Stimulated activated CD8-positive, alpha-beta memory T cell treated with anti-CD3 and anti-CD28 coated beads, Interleukin-4, amount 100 ng/mL, for 48 hours (primary cell): ENCODE measurements around the gene IL17RE.
A peak's percentile ranks its signal among the peaks of the same experiment; 100 is the strongest.
"Not testable (repeated sequence)": the region's sequence is repeated elsewhere in the genome, so short reads cannot be mapped to it uniquely, and the experiment has no call there.

Experiments used
- DNase-seq: peaks from one replicate; pipeline ENCODE4 v3.0.0-alpha.2; 2020

The IL17RE gene

DNA sequence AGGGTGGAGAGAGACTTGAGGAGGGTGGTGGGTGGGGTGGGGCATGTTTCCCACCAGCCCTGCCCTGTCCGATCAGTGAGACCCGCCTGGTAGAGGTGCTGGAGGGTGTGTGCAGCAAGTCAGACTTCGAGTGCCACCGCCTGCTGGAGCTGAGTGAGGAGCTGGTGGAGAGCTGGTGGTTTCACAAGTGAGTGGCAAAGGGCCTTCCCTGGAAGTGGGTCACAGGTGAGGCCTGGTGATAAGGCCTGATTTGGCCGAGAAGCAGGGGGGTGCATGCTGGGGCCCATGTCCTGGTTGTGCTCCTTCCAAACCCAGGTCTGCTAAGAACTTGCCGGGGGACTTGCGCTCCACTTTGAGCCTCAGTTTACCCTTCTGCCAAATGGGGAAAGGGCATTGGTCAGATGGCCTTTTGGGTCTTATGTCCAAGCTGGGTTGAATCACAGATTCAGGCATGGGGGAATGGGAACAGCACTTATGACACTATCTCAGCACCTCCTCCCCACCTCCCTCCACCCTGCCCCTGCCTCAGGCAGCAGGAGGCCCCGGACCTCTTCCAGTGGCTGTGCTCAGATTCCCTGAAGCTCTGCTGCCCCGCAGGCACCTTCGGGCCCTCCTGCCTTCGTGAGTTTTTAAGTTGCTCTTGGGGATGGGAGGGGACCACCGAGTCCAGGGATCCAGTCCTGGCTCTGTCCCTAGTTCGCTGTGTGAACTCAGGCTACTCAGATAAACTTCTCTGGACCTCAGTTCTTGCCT lies 35.0 kb downstream of the IL17RE start:
- no peak for DNase-seq

- no peak for DNase-seq
Observed at GRCh38 chr3:9938966-9939365, 36.3 kb downstream of the IL17RE start.

DNA sequence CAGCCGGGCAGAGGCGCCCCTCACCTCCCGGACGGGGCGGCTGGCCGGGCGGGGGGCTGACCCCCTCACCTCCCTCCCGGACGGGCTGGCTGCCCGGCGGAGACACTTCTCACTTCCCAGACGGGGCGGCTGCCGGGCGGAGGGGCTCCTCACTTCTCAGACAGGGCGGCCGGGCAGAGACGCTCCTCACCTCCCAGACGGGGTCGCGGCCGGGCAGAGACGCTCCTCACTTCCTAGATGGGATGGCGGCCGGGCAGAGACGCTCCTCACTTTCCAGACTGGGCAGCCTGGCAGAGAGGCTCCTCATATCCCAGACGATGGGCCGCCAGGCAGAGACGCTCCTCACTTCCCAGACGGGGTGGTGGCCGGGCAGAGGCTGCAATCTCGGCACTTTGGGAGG lies 37.3 kb downstream of the IL17RE start:
- DNase-seq, result not testable (repeated sequence)

DNA sequence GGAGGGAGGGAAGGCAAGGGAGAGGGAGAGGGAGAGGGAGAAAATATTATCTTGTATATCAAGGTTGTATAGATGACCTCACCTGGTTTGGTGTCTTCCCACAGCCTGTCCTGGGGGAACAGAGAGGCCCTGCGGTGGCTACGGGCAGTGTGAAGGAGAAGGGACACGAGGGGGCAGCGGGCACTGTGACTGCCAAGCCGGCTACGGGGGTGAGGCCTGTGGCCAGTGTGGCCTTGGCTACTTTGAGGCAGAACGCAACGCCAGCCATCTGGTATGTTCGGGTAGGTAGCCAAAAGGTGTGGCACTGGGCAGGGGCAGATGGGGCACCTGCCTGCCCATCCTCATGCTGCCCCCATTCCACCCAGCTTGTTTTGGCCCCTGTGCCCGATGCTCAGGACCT lies 38.1 kb downstream of the IL17RE start:
- DNase-seq, result no peak

DNA sequence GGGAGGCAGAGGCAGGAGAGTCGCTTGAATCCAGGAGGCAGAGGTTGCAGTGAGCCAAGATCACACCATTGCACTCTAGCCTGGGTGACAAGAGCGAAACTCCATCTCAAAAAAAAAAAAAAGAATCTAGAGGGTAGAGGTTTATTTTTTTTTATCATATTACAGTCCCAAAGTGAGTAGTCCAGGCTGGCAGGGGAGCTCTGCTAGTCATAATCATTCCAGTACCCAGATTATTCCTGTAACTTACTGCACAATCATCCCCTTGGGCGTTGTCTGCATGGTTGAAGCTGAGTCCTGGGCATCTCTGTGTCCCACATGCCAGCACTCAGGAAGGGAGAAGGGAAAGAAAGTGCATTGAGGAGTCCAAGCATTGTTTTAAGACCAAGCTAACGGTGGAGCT lies 39.5 kb downstream of the IL17RE start:
- no peak for DNase-seq

- DNase-seq, result no peak
Observed at GRCh38 chr3:9942934-9943690, 40.5 kb downstream of the IL17RE start.

DNA sequence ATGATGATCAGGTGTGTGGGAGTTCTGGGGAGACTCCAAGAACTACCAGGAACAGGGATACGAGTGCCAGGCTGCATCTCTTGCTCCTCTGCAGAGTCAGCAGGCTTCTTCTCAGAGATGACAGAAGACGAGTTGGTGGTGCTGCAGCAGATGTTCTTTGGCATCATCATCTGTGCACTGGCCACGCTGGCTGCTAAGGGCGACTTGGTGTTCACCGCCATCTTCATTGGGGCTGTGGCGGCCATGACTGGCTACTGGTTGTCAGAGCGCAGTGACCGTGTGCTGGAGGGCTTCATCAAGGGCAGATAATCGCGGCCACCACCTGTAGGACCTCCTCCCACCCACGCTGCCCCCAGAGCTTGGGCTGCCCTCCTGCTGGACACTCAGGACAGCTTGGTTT lies 41.6 kb downstream of the IL17RE start:
- DNase-seq, result no peak

DNA sequence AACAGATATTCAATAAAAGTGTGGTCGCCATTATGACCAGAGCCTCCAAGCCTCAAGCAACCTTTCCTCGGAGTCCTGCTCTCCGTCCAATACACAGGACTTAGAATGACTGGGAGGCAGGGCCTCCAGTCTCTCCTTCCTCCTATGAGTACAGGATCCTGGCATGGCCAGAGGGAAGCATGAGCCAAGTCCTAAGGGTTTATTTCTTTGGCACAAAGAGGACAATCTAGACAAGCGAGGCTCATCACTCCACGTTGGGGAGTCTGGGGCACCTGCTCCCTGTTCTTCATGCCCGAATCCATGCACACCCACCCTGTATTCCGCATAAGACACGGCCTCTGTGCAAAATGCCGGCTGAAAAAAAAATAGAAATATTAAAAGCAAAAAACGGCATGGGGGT lies 42.7 kb downstream of the IL17RE start:
- DNase-seq, result no peak

DNA sequence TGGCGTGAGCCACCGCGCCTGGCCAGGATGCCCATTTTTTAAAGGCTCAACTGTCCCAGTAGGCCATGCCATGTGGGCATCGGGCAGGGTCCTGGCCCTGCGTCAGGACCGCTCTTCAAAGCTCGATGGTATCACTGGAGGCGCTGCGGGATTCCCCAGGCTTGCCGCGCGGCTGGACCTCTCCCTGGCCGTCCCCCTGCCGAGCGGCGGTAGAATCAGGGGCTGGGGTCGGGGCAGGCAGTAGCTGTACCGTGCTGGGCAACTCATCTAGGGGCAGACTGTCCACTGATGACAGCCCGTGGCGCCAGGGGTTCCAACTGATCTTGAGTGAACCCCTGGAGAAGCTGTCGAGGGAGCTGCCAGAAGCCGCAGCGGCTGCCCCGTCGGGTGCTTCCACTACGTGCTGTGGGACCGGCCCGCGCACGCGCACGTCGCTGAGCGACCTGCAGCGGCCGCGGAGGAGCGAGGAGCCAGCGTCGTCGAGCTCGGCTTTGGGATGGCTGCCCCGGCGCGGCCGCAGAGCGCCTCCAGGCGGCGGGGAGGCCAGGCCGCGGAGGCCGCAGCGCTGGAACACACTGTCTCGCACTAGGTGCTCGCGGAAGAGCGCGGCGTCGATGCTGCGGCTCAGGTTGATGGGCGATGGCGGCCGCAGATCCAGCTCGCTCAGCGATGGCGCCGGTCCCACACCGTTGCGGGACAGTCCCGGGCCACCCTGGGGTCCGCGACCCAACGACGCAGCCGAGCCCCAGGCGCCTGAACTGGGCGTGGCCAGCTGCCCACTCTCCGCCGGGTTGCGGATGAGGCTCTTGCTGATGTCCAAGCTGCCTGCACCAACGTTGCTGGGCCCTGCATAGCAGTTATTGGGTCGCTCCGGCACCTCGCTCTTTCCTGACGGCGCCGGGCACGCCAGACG lies 43.7 kb downstream of the IL17RE start:
- peak; percentile 80 for DNase-seq

DNA sequence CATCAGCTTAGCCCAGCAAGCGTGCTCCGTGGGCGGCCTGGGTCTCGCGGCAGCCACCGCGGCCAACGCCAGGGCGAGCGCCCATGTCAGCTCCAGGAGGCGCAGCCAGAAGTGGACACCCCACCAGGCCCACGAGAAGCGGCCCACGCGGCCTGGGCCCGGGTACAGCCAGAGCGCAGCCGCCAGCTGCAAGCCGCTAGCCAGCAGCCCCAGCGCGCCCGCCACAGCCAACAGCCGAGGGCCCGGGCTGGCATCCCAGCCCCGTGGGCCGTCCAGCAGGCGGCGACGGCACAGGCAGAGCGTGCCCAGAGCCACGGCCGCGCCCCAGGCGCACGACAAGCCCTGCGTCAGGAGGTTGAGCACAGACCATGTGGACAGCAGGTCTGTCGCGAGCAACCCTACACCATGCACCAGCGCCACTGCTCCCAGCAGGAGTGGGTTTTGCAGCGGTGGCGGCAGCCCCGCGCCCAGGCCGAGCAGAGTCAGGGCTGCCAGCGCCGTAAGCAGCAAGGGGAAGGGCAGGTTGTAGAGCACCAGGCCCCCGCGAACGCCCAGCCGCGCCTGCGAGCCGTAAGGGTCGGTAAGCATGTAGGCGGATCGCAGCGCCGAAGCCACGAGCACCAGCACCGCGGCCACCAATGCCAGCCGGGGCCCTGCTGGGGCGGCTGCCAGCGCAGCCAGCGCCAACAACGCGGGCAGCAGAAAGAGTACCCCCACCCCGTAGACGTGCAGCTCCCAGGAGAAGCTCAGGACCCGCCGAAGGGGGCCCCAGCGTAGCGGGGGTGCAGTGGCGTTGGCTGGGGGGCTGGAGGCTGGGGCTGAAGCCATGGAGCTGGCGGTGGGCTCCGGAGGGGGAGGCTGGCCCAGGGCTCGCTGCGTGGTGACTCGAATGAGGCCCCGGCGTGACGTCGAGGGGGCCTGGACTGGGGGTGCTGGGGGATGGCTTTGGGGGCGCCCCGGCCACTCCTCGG lies 44.7 kb downstream of the IL17RE start:
- no peak for DNase-seq

- no peak for DNase-seq
Observed at GRCh38 chr3:9948586-9948985, 45.9 kb downstream of the IL17RE start.

DNA sequence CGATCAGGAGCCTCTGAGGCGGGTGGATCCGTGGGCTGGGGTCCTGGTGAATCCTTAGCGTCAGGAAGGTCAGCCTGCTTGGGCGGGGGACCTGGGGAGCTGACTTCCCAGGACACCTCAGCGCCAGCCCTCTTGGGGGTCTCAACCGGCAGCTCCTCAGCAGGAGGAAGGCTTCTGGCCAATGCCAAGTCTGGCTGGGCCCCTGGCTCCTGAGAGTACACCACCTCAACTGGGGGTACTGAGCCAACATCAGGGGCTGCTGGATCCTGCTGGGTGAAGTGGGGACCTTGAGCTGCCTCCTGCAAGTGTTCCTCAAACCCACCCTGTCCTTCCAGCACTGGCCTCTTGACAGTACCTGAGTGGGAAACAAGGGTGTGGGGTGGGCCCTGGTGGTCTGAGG lies 46.5 kb downstream of the IL17RE start:
- DNase-seq, result no peak

DNA sequence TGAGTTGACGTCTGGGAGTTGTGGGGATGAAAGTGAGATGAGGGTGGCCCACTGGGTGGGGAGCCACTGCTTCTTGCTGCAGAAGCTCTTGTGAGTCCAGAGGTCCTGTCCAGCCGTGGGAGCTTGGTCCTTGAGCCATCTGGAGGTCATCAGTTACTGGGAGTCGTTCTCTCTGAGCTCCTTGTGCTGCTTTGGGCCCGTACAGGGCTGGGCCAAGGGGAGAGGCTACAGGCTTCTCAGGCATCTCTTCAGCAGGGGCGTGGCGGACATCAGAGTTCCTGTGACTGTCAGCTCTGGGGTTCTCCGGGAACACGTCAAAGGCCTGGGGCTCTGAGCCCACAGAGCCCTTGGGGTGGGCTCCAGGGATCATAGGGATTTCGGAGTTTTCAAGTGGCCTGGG lies 47.0 kb downstream of the IL17RE start:
- no peak for DNase-seq

- peak; percentile 38 for DNase-seq
Observed at GRCh38 chr3:9951126-9951525, 48.5 kb downstream of the IL17RE start.

DNA sequence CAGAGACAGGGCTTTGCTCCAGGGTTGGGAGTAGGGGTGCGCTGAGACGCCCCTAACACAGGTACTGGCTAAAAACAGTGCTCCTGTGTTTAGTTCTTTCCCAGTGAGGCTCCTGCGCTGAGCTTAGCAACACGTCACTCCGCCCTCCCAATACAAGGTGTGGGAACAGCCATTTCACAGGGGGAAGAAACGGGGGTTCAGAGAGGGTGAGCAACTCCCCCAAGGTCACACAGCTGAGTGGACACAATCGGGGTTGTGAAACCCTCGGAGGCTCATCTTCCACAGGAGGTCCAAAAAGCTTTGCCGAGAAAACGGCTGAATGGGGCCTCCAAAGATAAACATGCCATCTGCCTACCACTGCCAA lies 48.9 kb downstream of the IL17RE start:
- no peak for DNase-seq

GRCh38 chr3:9951962-9952805 lies 49.5 kb downstream of the IL17RE start, which contains the start of gene PRRT3:
Gene PRRT3, minus strand, starts transcription at chr3:9952408. Its CDS starts 2,293 bp downstream, at chr3:9950115.
- peak; percentile 76 for DNase-seq

DNA sequence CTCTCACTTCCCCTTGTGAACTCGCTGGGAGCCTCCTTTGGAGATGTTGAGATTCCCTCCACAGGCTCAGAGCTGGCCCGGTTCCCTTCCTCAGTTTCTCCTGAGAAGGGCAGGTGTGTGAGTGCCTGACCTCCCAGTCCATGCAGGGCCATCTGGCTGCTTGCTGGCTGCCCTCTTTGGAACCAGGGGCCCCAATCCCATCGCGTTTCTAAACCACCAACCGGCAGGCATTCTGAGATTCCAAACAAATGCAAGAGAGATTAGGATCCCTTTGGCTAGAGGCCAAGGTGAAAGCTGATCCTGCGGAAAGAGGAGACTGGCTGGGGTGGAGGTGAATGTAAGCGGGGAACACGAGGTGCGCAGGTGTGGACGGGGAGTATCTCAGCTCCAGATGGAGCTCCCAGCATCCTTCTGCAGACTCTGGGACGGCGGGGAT lies 52.4 kb downstream of the IL17RE start:
- no peak for DNase-seq

- DNase-seq, result no peak
Observed at GRCh38 chr3:9955611-9956352, 53.1 kb downstream of the IL17RE start.

DNA sequence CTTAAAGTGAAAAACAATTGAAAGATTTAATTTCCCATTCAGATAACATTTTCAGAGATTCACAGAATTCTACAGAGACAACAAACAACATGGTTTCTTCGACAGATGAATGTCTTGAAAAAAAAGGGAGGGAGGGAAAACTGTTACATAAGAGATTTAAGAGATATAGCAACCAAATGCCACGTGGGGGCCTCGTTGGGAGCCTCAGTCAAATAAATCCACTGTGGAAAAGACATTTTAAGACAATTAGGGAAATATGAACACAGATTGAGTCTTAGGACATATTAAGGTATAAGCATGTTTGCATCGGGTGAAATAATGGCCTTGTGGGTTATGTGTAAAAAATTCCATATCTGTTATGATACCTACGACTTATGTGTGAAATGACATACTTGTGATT lies 54.6 kb downstream of the IL17RE start:
- DNase-seq, result no peak

DNA sequence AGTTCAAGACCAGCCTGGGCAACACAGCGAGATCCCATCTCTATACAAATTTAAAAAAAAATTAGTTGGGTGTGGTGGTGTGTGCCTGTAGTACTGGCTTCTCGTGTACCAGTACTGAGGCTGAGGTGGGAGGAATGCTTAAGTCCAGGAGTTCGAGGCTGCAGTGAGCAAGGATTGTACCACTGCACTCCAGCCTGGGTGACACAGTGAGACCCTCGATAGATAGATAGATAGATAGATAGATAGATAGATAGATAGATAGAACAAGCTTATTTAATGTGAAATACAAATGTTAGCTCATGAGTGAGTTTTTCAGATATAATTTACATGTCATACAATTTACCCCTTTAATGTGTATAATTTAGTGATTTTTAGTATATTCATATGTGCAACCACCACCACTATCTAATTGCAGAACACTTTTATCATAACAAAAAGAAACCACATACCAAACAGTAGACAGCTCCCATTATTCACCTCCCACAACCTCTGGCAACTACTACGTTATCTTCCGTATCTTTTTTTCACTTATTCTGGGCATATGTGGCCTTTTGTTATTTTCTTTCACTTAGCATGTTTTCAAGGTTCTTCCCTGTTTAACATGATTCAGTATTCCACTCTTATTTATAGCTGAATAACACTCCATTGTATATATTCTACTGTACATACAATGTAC lies 62.7 kb downstream of the IL17RE start:
- no peak for DNase-seq
